ENCODE data around the gene PLXDC2. TPM values are rescaled to one million over a fixed set of nuclear protein-coding genes. Genes with fewer than 3 reads are reported as not detected.
"Not testable (repeated sequence)": the region's sequence is repeated elsewhere in the genome, so short reads cannot be mapped to it uniquely, and the experiment has no call there.

Gene PLXDC2
- polyA plus RNA-seq, 3 donors, result 32.4 to 40.1 (median 36.7) TPM

GRCh38 chr10:20007426-20007825 is 191.2 kb downstream of the PLXDC2 start:
- DNase-seq (ENCODE audit: low read depth in 3 of 3, low spot score in 2 of 3), result no peak

- DNase-seq (ENCODE audit: low read depth in 3 of 3, low spot score in 2 of 3), result no peak
These were observed 197.9 kb downstream of the PLXDC2 start for GRCh38 chr10:20013991-20014750.

GRCh38 chr10:20017961-20018360 is 201.7 kb downstream of the PLXDC2 start:
- no peak for DNase-seq (ENCODE audit: low read depth in 3 of 3, low spot score in 2 of 3)

GRCh38 chr10:20020677-20021076 is 204.4 kb downstream of the PLXDC2 start:
- DNase-seq (ENCODE audit: low read depth in 3 of 3, low spot score in 2 of 3), result no peak

GRCh38 chr10:20029523-20029922 is 213.3 kb downstream of the PLXDC2 start:
- no peak for DNase-seq (ENCODE audit: low read depth in 3 of 3, low spot score in 2 of 3)

- no peak for DNase-seq (ENCODE audit: low read depth in 3 of 3, low spot score in 2 of 3)
These were observed 217.2 kb downstream of the PLXDC2 start for GRCh38 chr10:20033476-20033875.

- no peak for DNase-seq (ENCODE audit: low read depth in 3 of 3, low spot score in 2 of 3)
These were observed 218.5 kb downstream of the PLXDC2 start for GRCh38 chr10:20034732-20035131.

- DNase-seq (ENCODE audit: low read depth in 3 of 3, low spot score in 2 of 3), result no peak
These were observed 223.8 kb downstream of the PLXDC2 start for GRCh38 chr10:20040012-20040411.

- no peak for DNase-seq (ENCODE audit: low read depth in 3 of 3, low spot score in 2 of 3)
These were observed 225.7 kb downstream of the PLXDC2 start for GRCh38 chr10:20041931-20042330.

- DNase-seq (ENCODE audit: low read depth in 3 of 3, low spot score in 2 of 3), result not testable (repeated sequence)
These were observed 228.9 kb downstream of the PLXDC2 start for GRCh38 chr10:20045100-20045499.

- no peak for DNase-seq (ENCODE audit: low read depth in 3 of 3, low spot score in 2 of 3)
These were observed 231.9 kb downstream of the PLXDC2 start for GRCh38 chr10:20048161-20048560.

- no peak for DNase-seq (ENCODE audit: low read depth in 3 of 3, low spot score in 2 of 3)
These were observed 241.9 kb downstream of the PLXDC2 start for GRCh38 chr10:20058135-20058534.

GRCh38 chr10:20059084-20059835 is 243.0 kb downstream of the PLXDC2 start:
- DNase-seq (ENCODE audit: low read depth in 3 of 3, low spot score in 2 of 3), result no peak

- DNase-seq (ENCODE audit: low read depth in 3 of 3, low spot score in 2 of 3), result no peak
These were observed 249.6 kb downstream of the PLXDC2 start for GRCh38 chr10:20065814-20066213.

GRCh38 chr10:20073167-20073566 is 256.9 kb downstream of the PLXDC2 start:
- DNase-seq (ENCODE audit: low read depth in 3 of 3, low spot score in 2 of 3), result no peak

GRCh38 chr10:20075713-20076112 is 259.5 kb downstream of the PLXDC2 start:
- no peak for DNase-seq (ENCODE audit: low read depth in 3 of 3, low spot score in 2 of 3)

GRCh38 chr10:20084451-20084850 is 268.2 kb downstream of the PLXDC2 start:
- DNase-seq (ENCODE audit: low read depth in 3 of 3, low spot score in 2 of 3), result no peak

- no peak for DNase-seq (ENCODE audit: low read depth in 3 of 3, low spot score in 2 of 3)
These were observed 268.9 kb downstream of the PLXDC2 start for GRCh38 chr10:20085115-20085514.

GRCh38 chr10:20087353-20087752 is 271.1 kb downstream of the PLXDC2 start:
- no peak for DNase-seq (ENCODE audit: low read depth in 3 of 3, low spot score in 2 of 3)

- DNase-seq (ENCODE audit: low read depth in 3 of 3, low spot score in 2 of 3), result no peak
These were observed 271.9 kb downstream of the PLXDC2 start for GRCh38 chr10:20088061-20088701.

- no peak for DNase-seq (ENCODE audit: low read depth in 3 of 3, low spot score in 2 of 3)
These were observed 273.6 kb downstream of the PLXDC2 start for GRCh38 chr10:20089879-20090278.

GRCh38 chr10:20090831-20091230 is 274.6 kb downstream of the PLXDC2 start:
- DNase-seq (ENCODE audit: low read depth in 3 of 3, low spot score in 2 of 3), result no peak

Data from right renal cortex interstitium (tissue), 3 donors.